Pancreas (tissue), 10 donors: ENCODE data around the gene AGPAT1. TPM values are rescaled to one million over a fixed set of nuclear protein-coding genes. Genes with fewer than 3 reads are reported as not detected.
A peak's percentile ranks its signal among the peaks of the same experiment; 100 is the strongest.

Experiments used
- ATAC-seq, 4 donors: fragments of 200-7000 bp; cut with Tn5 transposase; one replicate each; pipeline versions ENCODE4 v1.8.0 to v1.9.1; 2020; ENCODE audit warnings: mild to moderate bottlenecking in 4 of 4, moderate library complexity in 4 of 4
- DNase-seq, 6 donors: peaks; one replicate each; pipeline ENCODE4 v3.0.0-alpha.2; 2020
- FAIRE-seq: peaks from 2 replicates; lab custom pipeline; 2012; peaks lifted over from hg19 to GRCh38; lab: Jason Lieb, UNC
- H3K27ac ChIP-seq, 4 donors: fragments of 200-600 bp; sonication (generic); 1 replicate in 3 of 4; 2 replicates in 1 of 4; pipeline versions ENCODE4 v1.5.0 to v1.8.0; 2020
- H3K27me3 ChIP-seq, 4 donors: fragments of 200-600 bp; one replicate each; pipeline ENCODE4 v1.8.0; 2021
- H3K36me3 ChIP-seq, 3 donors: fragments of 200-600 bp; sonication (generic) in 1 of 3; one replicate each; pipeline versions ENCODE4 v1.5.0 to v1.8.0; 2020 to 2021
- H3K4me1 ChIP-seq, 3 donors: fragments of 200-600 bp; one replicate each; pipeline ENCODE4 v1.8.0; 2021
- H3K4me3 ChIP-seq, 4 donors: fragments of 200-600 bp; sonication (generic) in 2 of 4; one replicate each; pipeline versions ENCODE4 v1.5.0 to v1.8.0; 2020 to 2021
- H3K9me3 ChIP-seq, 4 donors: fragments of 200-600 bp; one replicate each; pipeline ENCODE4 v1.8.0; 2021
- WGBS, 2 donors: extraction: QIAGEN DNeasy Blood & Tissue Kit; methylation state at CpG; one replicate each; pipeline ENCODE4 v1.1.7; 2013; 5-methylcytosine and 5-hydroxymethylcytosine counted together
- intact Hi-C, 3 donors: fragments of 100-400 bp; cut with DNase I; formaldehyde crosslinking; loops; one replicate each; pipeline versions ENCODE4 v1.11.1 to v1.14.2; 2022
- polyA plus RNA-seq, 2 donors: library from polyadenylated mRNA; stranded (reverse); fragments of 200-250 nt; gene quantifications; one replicate each; pipeline ENCODE4 v1.2.3, GENCODE V29; 2013
- total RNA-seq, 6 donors: library from RNA; stranded (reverse); fragmentation: NEBNext Ultra II Directional in 4 of 6; extraction: Animal tissue kit (Norgen Biotek cat#: 25700) in 4 of 6; gene quantifications; one replicate each; pipeline versions ENCODE4 v1.2.1 to v1.2.4, GENCODE V29; 2021 to 2023
- TF ChIP-seq, protein P1 (sequence below), 4 donors: fragments of 200-600 bp; sonication (generic) in 3 of 4; IDR thresholded peaks; one replicate each; pipeline versions ENCODE4 v1.5.0 to v1.8.0; 2021; ENCODE audit warnings: antibody characterized with exemption in 4 of 4
- donor health status: healthy with polysubstance abuse.
- donor health status: DM: no; HTN: no; CAD: no; lungs with moderate emphysema.
- donor health status: DM: no; HTN: no; CAD: no.
- donor health status: control.
- donor health status: control.
- donor health status: Bipolar disorder and iron deficiency.
- donor health status: DM: yes; HTN: yes; CAD: no.
- donor health status: DM: no; HTN: no; CAD: no.
- donor health status: DM: no; HTN: no; CAD: no.
- donor health status: DM: yes; HTN: yes; CAD: no.

AGPAT1 gene
- total and polyA plus RNA-seq, 8 donors = 10.1 to 28.1 (median 18.1) TPM

DNA sequence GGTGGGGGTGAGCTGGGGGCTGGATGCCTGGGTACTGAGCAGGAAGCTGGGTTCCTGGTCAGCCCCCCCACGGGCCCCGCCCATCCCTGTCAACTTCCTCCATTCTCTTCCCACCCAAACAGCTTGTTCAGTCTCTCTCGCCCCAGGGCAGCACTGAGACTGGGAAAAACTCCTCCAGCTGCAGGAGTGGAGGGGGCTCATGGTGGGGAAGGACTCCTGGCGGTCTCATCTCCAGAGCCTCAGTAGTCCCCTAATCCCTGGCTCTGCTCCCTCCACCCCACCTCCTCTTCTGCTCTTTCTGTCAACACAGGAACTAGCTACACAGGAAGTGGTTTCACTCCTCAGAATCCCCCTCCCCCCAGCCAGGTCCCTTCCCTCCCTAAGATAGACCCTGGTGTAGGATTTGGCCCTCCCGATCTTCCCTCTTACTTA is 16.7 kb upstream of the AGPAT1 start, which contains the start of gene GPSM3:
Gene GPSM3, minus strand, starts transcription at position 36 of the 432 bp plus-strand sequence. CDS start 130 bp downstream, outside the sequence.
- Histone ChIP-seq H3K36me3 (no peaks in the 10 kb centered on the region), H3K4me1 (peaks cover 0 to 18% (median 6%) of the 10 kb centered on the region in 3 donors), H3K27ac (peak within 1 kb of the TSS in 2 of 4 donors; percentile 71 to 92), H3K4me3 (peak within 1 kb of the TSS in 1 of 4 donors; percentile 71), H3K27me3 (no peaks in the 10 kb centered on the region), H3K9me3 (no peaks in the 10 kb centered on the region)
- DNase-seq (peak in 1 of 6 donors; percentile 54), ATAC-seq (no peak), FAIRE-seq (no peak)
- intact Hi-C loops = no loop called here
- WGBS, 2 donors = 49 to 56% methylated on average over 4 to 5 of the region's 5 CpGs
- TF ChIP-seq, protein P1, sequence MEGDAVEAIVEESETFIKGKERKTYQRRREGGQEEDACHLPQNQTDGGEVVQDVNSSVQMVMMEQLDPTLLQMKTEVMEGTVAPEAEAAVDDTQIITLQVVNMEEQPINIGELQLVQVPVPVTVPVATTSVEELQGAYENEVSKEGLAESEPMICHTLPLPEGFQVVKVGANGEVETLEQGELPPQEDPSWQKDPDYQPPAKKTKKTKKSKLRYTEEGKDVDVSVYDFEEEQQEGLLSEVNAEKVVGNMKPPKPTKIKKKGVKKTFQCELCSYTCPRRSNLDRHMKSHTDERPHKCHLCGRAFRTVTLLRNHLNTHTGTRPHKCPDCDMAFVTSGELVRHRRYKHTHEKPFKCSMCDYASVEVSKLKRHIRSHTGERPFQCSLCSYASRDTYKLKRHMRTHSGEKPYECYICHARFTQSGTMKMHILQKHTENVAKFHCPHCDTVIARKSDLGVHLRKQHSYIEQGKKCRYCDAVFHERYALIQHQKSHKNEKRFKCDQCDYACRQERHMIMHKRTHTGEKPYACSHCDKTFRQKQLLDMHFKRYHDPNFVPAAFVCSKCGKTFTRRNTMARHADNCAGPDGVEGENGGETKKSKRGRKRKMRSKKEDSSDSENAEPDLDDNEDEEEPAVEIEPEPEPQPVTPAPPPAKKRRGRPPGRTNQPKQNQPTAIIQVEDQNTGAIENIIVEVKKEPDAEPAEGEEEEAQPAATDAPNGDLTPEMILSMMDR (IDR thresholded peaks at IDR 0.05) = no peak

DNA sequence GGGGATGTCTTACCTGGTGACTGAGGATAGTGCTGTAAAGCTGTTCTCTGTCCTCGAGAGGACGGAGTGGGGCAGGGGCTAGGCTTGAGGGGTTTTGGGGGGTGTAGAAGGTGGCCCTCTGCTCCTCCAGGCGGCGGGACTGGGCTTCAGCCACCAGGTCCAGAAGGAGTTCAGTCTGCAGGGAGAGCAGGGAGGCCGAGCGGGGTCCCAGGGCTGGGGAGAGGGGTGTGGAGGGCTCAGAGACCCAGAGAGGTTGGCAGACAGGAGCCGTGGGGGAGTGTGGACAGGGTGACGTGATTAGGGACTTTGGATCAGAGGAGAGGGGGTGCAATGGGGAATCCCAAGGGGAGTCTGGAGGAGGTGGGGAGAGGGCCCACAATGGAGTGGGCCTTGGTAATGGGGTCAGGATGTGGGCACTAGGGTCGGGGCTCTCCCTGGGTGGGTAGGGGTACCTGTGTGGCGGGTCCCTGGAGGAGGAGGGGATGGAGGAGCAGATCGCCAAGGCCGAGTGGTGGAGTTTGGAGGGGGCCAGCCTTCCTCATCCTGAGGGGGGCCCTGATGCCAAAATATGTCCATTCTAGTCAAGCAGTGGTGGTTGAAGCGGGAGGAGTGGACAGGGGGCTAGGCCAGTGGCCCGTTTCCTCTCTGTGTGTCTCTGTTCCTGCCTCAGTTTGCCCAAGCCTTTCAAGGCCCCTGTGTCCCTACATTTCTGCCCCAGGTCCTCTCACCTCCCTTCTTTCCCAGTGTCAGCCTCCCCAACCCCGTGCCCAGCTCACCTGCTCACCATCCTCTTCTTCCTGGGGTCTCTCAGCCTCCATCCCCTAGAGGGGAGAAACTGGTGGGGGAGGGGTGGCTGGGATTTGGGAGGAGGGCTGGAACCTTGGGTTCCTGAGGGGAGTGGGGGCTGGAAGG is 16.1 kb upstream of the AGPAT1 start:
- Histone ChIP-seq H3K27me3 (no peaks in the 10 kb centered on the region), H3K4me3 (peak overlapping the region in 1 of 4 donors; percentile 71), H3K9me3 (no peaks in the 10 kb centered on the region), H3K36me3 (no peaks in the 10 kb centered on the region), H3K27ac (peak overlapping the region in 2 of 4 donors; percentile 71 to 92), H3K4me1 (peaks cover 0 to 14% (median 6%) of the 10 kb centered on the region in 3 donors)
- FAIRE-seq = no peak
- peak in 3 of 6 donors; percentile 38 to 69 (median 46) for DNase-seq
- intact Hi-C loops = no loop called here
- 69 to 76% methylated on average over 13 to 15 of the region's 15 CpGs for WGBS, 2 donors
- ATAC-seq = no peak
- TF ChIP-seq, protein P1 (IDR thresholded peaks at IDR 0.05) = no peak

DNA sequence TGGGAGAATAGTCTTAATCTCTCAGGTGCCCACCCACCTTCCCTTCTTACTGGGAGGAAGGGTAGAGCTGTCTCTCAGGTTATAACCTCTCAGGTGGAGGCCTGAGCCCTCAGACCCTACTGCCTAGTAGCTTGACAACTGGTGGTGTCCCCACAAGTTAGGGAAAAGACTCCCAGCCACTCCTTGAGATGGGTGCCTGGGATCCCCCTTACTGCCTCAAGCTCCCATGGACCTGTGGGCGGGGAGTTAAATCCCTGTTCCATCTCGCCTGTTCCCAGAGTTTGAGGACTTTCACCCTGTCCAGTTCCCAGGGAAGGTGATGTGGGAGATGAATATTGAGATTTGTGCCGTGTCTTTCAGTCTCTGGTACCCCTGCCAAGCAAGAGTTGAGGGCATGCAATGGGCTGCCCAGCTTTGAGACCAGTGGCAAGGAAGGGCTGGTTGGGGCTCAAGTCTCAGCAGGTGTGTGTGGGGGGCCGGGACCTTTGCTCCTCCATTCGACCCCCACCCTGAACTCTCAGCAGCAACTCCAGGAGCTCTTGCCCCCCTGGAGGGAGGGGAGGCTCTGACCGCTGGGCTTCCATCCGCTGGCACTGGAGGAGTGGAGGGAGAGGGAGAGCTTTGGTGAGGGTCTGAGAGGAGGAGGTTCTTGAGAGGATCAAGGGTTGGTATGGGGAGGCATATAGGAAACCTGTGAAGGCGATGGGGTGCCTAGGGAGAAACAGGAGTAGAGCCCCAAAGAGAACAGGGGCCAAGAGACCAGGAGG is 15.2 kb upstream of the AGPAT1 start:
- FAIRE-seq (no peak), DNase-seq (peak in 1 of 6 donors; percentile 43), ATAC-seq (no peak)
- peaks cover 0 to 11% (median 6%) of the 10 kb centered on the region in 3 donors for H3K4me1 ChIP-seq
- intact Hi-C loops = no loop called here
- peak overlapping the region; percentile 70 to 92 (median 73) for H3K27ac ChIP-seq
- TF ChIP-seq, protein P1 (IDR thresholded peaks at IDR 0.05) = no peak
- H3K4me3 ChIP-seq = peak overlapping the region in 2 of 4 donors; percentile 56 to 71
- H3K27me3 ChIP-seq = no peaks in the 10 kb centered on the region
- H3K9me3 ChIP-seq = no peaks in the 10 kb centered on the region
- H3K36me3 ChIP-seq = no peaks in the 10 kb centered on the region
- WGBS, 2 donors = 76 to 82% methylated on average over 8 of the region's 8 CpGs

DNA sequence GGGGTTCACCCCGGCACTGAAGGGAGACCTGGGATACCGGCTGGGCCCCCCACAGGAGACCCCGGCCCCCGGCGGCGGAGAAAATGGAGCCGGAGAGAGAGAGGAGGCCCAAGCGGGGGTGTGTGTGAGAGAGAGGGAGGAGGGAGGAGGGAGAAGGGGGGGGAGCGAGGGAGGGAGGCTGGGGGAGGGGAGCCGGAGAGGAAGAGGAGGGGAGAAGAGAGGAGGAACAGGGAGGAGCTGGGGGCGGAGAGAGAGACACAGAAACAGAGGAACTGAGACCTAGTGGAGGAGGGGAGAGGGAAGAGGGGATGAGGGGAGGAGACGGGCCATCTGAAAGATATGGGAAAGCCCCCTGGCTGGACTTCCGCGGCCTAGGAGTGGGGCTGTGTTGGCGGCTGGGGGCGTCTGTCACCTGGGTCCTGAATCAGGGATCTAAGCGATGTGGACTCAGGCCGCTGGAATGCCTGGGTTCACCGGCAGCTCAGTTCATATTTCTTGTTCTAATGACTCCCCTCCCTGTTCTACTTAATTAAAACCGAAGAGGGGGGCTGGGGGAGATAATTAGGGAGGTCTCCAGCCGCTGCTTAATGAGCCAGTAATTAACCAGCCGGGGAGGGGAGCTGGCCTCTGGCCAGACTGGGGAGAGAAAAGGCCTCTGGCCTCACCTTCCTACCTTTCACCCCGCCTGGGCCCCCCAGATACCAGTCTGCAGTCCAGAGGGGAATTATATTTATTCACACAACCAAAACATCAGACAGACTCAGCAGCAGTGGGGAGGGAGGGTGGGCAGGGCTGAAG is 14.4 kb upstream of the AGPAT1 start, which contains the start of gene PBX2:
Gene PBX2, minus strand, starts transcription at position 149 of the 798 bp plus-strand sequence. CDS start 287 bp downstream, outside the sequence.
- DNase-seq (peak; percentile 76 to 95 (median 88)), FAIRE-seq (no peak)
- 1 to 2% methylated on average over 19 to 23 of the region's 23 CpGs for WGBS, 2 donors

More for the DNA sequence above, 14.4 kb upstream of the AGPAT1 start, which contains the start of gene PBX2:
- no peaks in the 10 kb centered on the region for H3K27me3 ChIP-seq
- TF ChIP-seq, protein P1 (IDR thresholded peaks at IDR 0.05) = no peak
- peak; percentile 82 to 88 (median 87) for ATAC-seq
- peaks cover 0 to 11% (median 6%) of the 10 kb centered on the region in 3 donors for H3K4me1 ChIP-seq
- H3K27ac ChIP-seq = peak within 1 kb of the TSS; percentile 70 to 92 (median 73)
- no peaks in the 10 kb centered on the region for H3K36me3 ChIP-seq
- intact Hi-C loops = no loop called here
- H3K9me3 ChIP-seq = no peaks in the 10 kb centered on the region
- H3K4me3 ChIP-seq = peak within 1 kb of the TSS; percentile 42 to 71 (median 52)
